ENCODE results near the gene DES. TPM values are rescaled to one million over a fixed set of nuclear protein-coding genes. Genes with fewer than 3 reads are reported as not detected.

DES gene
- total RNA-seq, 1 donor from 2014 or later = not detected

GRCh38 chr2:219471476-219472371 lies 53.5 kb downstream of the DES start:
- no peak overlapping the region for H3K4me3 Mint-ChIP-seq (ENCODE audit: unreplicated experiment)
- no peaks in the 10 kb centered on the region for H3K9me3 Mint-ChIP-seq (ENCODE audit: unreplicated experiment)
- peaks cover 16% of the 10 kb centered on the region for H3K4me1 Mint-ChIP-seq (ENCODE audit: unreplicated experiment)
- TF ChIP-seq, protein P1, sequence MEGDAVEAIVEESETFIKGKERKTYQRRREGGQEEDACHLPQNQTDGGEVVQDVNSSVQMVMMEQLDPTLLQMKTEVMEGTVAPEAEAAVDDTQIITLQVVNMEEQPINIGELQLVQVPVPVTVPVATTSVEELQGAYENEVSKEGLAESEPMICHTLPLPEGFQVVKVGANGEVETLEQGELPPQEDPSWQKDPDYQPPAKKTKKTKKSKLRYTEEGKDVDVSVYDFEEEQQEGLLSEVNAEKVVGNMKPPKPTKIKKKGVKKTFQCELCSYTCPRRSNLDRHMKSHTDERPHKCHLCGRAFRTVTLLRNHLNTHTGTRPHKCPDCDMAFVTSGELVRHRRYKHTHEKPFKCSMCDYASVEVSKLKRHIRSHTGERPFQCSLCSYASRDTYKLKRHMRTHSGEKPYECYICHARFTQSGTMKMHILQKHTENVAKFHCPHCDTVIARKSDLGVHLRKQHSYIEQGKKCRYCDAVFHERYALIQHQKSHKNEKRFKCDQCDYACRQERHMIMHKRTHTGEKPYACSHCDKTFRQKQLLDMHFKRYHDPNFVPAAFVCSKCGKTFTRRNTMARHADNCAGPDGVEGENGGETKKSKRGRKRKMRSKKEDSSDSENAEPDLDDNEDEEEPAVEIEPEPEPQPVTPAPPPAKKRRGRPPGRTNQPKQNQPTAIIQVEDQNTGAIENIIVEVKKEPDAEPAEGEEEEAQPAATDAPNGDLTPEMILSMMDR (IDR thresholded peaks at IDR 0.05) = no peak
- DNase-seq (ENCODE audit: extremely low spot score, unreplicated experiment) = no peak
- H3K36me3 Mint-ChIP-seq (ENCODE audit: unreplicated experiment) = no peaks in the 10 kb centered on the region
- no peaks in the 10 kb centered on the region for H3K27me3 Mint-ChIP-seq (ENCODE audit: unreplicated experiment)
- H3K27ac Mint-ChIP-seq (ENCODE audit: unreplicated experiment) = no peak overlapping the region

- Mint-ChIP-seq H3K9me3 (ENCODE audit: unreplicated experiment) (no peaks in the 10 kb centered on the region), H3K27ac (ENCODE audit: unreplicated experiment) (no peak overlapping the region), H3K4me3 (ENCODE audit: unreplicated experiment) (no peak overlapping the region)
Measured at GRCh38 chr2:219472629-219473187, 54.5 kb downstream of the DES start.

GRCh38 chr2:219473511-219473910 lies 55.3 kb downstream of the DES start:
- no peaks in the 10 kb centered on the region for H3K36me3 Mint-ChIP-seq (ENCODE audit: unreplicated experiment)
- H3K27ac Mint-ChIP-seq (ENCODE audit: unreplicated experiment) = no peak overlapping the region
- no peak for DNase-seq (ENCODE audit: extremely low spot score, unreplicated experiment)
- H3K4me1 Mint-ChIP-seq (ENCODE audit: unreplicated experiment) = peaks cover 16% of the 10 kb centered on the region
- H3K9me3 Mint-ChIP-seq (ENCODE audit: unreplicated experiment) = no peaks in the 10 kb centered on the region
- TF ChIP-seq, protein P1 (IDR thresholded peaks at IDR 0.05) = no peak
- H3K27me3 Mint-ChIP-seq (ENCODE audit: unreplicated experiment) = no peaks in the 10 kb centered on the region
- H3K4me3 Mint-ChIP-seq (ENCODE audit: unreplicated experiment) = no peak overlapping the region

More at GRCh38 chr2:219472629-219473187, 54.5 kb downstream of the DES start:
- Mint-ChIP-seq H3K36me3 (ENCODE audit: unreplicated experiment) (no peaks in the 10 kb centered on the region), H3K27me3 (ENCODE audit: unreplicated experiment) (no peaks in the 10 kb centered on the region), H3K4me1 (ENCODE audit: unreplicated experiment) (peaks cover 16% of the 10 kb centered on the region)
- no peak for DNase-seq (ENCODE audit: extremely low spot score, unreplicated experiment)
- TF ChIP-seq, protein P1 (IDR thresholded peaks at IDR 0.05) = no peak

GRCh38 chr2:219474285-219475060 lies 56.3 kb downstream of the DES start:
- H3K36me3 Mint-ChIP-seq (ENCODE audit: unreplicated experiment) = no peaks in the 10 kb centered on the region
- H3K4me1 Mint-ChIP-seq (ENCODE audit: unreplicated experiment) = peaks cover 12% of the 10 kb centered on the region
- TF ChIP-seq, protein P1 (IDR thresholded peaks at IDR 0.05) = no peak
- no peaks in the 10 kb centered on the region for H3K9me3 Mint-ChIP-seq (ENCODE audit: unreplicated experiment)
- DNase-seq (ENCODE audit: extremely low spot score, unreplicated experiment) = no peak
- H3K4me3 Mint-ChIP-seq (ENCODE audit: unreplicated experiment) = no peak overlapping the region
- no peaks in the 10 kb centered on the region for H3K27me3 Mint-ChIP-seq (ENCODE audit: unreplicated experiment)
- H3K27ac Mint-ChIP-seq (ENCODE audit: unreplicated experiment) = no peak overlapping the region

All from osteocyte (in vitro differentiated cells).